ENCODE results near the gene FOXE3.

GRCh38 chr1:47448462-47449222, 32.6 kb downstream of the FOXE3 start:
- TF ChIP-seq EZH2phosphoT487 (IDR thresholded peaks at IDR 0.05; ENCODE audit: borderline replicate concordance, low read length) (no peak), CTCF (IDR thresholded peaks at IDR 0.05; ENCODE audit: low read depth, low read length, poor library complexity, severe bottlenecking) (no peak)
